ENCODE data around the gene PABPN1.
A peak's percentile ranks its signal among the peaks of the same experiment; 100 is the strongest.
"Not testable (repeated sequence)": the region's sequence is repeated elsewhere in the genome, so short reads cannot be mapped to it uniquely, and the experiment has no call there.

Gene PABPN1

DNA sequence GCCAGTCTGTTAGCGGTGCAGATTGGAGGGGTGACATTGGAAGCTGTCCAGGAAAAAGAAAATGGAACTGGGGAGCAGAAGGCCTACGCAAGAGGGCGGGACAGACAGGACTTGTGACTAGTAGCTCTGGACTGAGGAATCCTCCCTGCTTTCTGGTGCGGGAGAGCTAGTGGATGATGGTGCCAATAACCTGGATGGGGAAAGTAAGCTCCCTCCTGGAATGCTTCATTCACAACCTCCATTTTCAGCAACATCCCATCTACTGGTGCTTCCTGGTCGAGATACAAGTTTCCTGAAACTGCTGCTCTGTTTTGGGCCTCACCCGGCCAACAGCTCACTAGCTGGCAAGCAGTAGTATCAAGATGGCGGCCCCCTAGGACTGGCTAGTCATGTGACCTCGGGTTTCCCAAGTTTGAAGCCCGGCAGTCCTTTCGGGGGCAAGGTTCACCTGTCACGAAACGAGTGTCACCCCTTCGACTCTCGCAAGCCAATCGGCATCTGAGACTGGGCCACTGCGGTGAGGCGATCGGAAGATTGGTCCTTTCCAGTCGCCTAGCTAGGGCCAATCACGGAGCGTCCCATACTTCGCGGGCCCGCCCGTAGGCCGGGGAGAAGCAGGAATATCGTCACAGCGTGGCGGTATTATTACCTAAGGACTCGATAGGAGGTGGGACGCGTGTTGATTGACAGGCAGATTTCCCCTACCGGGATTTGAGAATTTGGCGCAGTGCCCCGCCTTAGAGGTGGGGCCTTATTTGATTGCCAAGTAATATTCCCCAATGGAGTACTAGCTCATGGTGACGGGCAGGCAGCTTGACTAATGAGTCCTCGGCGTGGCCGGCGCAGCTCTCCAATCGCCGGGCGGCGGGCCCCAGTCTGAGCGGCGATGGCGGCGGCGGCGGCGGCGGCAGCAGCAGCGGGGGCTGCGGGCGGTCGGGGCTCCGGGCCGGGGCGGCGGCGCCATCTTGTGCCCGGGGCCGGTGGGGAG, at the start of gene PABPN1:
Gene PABPN1 (plus strand): TSS at position 874 of the 988 bp plus-strand sequence. CDS start 13 bp downstream, at position 887.
- DNase-seq: peak; percentile 100

DNA sequence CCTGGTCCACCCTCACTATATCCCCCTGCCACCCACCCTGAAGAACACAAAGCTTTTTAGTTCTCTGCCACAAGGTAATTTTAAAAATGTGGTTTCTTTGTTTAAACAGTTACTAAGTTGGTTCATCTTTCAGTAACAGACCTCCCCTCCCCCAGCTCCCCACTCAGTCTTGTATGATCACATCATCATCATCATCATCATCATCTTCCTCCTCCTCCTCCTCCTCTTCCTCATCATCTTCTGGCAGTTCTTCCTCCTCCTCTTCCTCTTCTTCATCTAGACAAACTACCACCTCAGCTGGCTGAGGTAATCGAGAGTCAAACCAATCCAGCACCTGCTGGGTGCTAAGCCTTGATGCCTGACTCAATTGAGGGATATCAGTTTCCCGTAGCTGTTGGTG, 45.8 kb upstream of the PABPN1 start:
- no peak for DNase-seq

DNA sequence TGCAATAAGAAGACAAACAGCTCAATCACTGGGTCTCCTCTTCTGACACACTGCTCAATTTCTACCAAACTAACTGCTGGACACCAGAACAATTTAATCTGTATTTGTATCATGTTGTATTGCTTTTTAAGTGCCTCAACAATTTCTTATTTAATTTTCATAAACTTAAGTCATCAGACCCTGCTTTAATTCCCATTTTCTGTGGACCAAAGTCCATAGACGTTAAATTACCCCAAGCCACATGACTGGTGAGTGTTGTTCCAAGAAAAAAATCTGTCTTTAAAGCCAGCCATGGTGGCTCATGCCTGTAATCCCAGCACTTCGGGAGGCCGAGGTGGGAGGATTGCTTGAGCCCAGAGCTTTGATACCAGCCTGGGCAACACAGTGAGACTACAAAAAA, 44.1 kb upstream of the PABPN1 start:
- DNase-seq: no peak

DNA sequence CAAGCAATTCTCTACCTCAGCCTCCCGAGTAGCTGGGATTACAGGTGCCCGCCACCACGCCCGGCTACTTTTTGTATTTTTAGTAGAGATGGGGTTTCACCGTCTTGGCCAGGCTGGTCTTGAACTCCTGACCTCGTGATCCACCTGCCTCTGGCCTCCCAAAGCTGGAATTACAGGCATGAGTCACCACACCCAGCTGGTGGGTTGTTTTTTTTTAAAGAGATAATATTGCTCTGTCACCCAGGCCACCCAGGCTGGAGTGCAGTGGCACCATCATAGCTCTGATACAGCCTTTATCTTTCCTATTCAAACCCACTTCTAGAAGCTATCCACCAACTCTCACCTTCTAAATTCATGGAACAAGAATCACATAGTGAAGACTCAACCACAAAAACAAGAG, 43.3 kb upstream of the PABPN1 start:
- DNase-seq: not testable (repeated sequence)

DNA sequence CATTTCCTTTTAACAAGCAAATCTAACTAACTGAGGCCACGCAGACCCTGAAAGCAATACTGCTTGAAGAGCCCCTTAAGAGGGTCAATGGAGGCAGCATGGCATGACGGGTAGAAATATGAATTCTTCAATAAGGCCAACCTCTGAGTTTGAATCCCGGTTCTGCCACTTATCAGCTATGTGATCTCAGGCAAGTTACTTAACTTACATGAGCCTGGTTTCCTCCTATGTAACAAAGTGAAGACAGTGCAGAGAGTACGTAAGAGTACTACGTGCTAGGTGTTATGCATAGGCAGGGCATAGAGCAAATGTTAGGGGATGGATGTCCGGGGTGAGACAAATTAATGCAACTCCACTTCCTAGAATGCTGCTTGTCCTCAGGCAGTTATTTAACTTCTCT, 40.0 kb upstream of the PABPN1 start:
- no peak for DNase-seq

DNA sequence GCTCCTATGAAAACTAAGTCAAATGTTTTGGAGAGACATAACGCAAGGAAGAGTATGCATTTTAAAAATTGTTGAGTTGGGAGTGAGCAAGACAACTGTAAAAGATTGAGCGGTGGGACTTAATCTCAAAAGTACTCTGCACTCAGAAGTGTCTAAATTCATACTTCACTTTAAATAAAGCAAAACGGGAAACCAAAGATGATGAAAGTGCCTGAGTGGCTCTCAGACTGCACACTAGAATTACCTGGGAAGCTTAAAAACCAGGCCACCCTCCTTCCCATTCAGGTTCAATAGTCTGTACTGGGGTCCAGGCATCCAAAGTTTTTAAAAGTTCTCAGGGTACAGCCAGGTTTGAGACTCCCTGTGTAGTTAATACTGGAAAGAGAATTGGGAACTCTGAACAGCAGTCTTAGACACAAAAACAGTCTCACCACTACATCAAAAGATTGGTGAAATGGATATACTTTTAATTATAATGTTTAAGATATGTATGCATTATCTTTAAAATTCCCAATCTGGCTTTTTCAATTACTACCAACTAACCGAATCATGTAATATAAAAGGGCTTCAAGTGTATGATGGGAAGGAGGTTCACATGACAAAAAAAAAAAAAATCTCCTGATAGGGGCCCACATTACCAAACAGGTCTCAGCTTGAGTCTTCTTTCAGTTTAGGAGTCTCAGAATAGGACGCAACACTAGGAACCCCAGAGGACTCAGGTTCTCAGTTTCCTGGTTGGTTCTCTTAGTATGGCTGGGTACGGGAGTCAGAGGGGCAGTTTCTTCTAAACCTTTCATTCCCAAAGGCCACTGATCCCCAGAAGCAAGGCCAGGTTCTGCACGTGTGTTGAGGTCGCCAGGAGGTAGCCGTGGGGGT, 36.4 kb upstream of the PABPN1 start:
- DNase-seq: no peak

DNA sequence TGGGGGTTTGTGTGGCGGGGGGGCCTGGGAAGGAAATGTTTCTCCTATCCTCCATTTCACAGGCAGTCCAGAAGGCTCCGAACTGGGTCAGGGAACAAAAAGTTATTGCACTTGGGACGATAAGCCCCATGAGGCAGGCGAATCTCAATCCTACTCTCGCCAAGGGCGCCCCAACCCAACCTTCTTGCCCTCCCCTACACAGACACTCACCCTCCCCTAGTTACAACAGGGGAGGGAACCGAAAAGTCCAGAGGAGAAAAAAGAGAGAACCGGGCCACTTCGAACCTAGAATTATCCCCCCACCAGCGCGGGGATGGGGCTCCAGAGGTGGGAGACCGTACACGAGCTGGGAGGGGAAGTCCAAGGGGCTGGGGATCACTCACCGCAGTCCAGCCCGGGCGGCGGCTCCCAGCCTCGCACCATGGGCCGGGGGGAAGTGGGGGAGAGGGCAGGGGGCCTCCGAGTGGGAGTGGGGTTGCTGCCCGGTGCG, 35.7 kb upstream of the PABPN1 start:
- DNase-seq: no peak

GRCh38 chr14:23286020-23286901, 35.0 kb upstream of the PABPN1 start, which contains the start of gene HOMEZ:
HOMEZ (minus strand) TSS chr14:23286132; CDS start chr14:23285952, 180 bp downstream.
- peak; percentile 100 for DNase-seq

- DNase-seq: no peak
Observed at GRCh38 chr14:23286902-23287479, 34.3 kb upstream of the PABPN1 start.

- DNase-seq: peak; percentile 99
Observed at GRCh38 chr14:23294734-23295561, 26.3 kb upstream of the PABPN1 start.

DNA sequence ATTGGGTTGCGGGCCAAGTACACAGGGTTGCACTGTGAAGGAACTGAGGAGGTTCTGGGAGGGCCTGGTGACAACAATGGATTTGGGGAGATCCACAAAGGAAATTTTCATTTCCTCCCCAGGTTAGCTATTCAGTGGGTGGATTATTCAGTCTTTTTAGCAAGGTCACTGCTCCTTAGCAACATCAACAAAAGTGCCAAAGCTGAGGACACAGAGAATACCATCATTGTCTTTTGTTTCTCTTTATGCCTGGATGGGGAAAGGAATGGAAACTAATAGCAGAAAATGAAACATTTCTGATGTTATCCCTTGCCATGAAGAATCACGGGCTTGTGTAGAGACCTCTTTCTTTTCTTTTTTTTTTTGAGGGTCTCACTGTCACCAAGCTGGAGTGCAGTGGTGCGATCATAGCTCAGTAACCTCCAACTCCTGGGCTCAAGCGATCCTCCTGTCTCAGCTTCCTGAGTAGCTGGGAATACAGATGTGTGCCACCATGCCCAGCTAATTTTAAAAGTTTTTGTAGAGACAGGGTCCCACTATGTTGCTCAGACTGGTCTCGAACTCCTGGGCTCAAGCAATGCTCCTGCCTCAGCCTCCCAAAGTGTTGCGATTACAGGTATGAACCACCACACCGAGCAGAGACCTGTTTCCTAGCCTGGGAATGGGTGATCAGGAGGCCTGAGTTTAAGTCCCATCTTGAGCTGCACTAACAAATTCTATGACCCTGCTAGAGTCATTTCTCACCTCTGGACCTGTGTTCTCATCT, 25.1 kb upstream of the PABPN1 start:
- no peak for DNase-seq

DNA sequence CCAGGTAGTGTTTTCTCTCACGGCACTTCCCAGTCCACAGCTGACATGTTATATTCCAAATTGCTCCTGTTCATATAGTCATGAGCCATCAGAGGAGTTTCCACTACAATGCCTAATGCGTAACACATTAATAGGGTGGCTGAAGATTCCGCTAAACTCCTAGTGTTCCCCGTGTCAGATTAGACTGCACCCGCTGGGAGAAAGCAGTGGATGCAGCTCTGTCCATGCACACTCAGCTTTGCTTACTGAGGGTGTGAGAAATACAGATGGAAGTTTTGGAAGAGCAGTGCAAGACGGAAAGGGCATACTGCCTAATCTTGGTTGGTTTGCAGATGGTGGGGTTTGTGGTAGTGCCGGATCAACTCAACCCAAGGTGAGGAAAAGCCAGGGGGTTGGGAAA, 24.2 kb upstream of the PABPN1 start:
- no peak for DNase-seq

DNA sequence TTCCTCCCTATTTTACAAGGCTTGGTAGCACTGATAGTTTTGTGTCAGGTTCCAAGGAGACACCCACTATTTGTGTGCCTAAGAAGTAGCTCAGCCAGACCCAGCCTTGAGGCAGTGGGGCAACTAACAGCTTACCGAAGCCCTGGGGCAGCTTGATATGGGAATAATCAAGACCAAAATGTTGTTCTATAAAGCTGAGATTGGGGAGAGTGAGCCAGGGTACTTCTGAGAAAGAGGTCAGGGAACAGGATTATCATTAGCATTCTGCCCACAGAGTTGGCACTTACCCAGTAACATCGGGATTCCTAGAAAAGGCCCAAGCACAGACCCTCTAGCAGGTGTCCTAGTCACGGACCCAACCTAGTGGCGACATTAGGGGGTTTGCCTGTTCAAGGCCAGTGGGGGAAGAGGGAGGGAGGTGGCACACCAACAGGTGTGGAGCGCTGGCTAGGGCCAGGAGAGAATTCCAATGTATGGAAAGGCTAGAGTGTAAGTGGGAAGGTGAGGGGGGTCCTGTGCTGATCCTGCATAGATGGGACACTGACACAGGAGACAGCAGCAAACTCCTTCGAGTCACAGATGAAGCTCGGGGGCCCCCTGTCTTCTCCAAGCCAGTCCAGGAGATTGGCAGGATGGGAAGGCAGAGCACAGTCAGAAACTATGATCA, 23.5 kb upstream of the PABPN1 start:
- DNase-seq: no peak

GRCh38 chr14:23299211-23299957, 21.9 kb upstream of the PABPN1 start:
- DNase-seq: no peak

DNA sequence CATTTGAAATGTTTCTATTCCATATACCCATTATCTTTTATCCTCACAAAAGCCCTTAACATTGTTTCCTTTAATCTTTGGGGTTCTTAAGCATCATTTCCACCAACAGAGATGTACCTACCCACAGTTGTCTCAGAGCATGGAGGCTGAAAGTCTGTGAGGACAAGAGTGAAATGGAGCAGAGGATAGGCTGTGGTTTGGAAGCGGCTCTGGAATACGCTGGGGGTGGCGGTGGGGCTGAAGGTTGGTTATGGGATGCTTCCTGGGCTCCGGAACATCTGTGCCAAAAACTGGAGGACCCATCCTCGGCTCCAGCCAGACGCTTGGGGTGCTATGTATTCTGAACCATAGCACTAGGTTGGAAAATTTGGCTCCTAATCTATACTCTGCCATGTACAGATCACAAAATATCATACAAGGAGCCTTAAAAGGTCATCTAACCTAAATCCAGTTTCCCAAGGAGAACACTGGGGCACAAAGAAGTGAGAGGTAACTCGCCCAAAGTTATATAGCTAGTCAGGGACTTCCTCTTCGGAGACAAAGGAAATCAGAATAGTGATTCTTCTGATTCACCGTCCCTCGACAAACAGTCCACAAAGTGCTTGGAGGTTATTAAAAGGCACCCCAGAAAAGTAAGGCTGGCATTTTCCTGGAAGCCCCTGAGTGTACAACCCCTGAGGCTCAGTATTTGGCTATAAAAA, 21.1 kb upstream of the PABPN1 start:
- no peak for DNase-seq

GRCh38 chr14:23300687-23301223, 20.5 kb upstream of the PABPN1 start:
- DNase-seq: peak; percentile 85

- peak; percentile 100 for DNase-seq
Observed at GRCh38 chr14:23301288-23301968, 19.8 kb upstream of the PABPN1 start.
